NB4 (cell line): ENCODE results near the gene KRTCAP3.

Source experiments
- DNase-seq: peaks from one replicate; pipeline ENCODE4 v3.0.0; 2010; ENCODE audit warnings: low read depth
- H3K4me3 ChIP-seq: one replicate; pipeline ENCODE4 v1.5.1; 2011; ENCODE audit warnings: mild to moderate bottlenecking, low read depth, low read length, moderate library complexity
- TF ChIP-seq, protein P1 (sequence below): IDR thresholded peaks from one replicate; pipeline ENCODE4 v1.5.1; 2012; ENCODE audit warnings: low read depth, low read length

KRTCAP3 gene

GRCh38 chr2:27493948-27494283, 51.7 kb downstream of the KRTCAP3 start:
- DNase-seq: no peak
- H3K4me3 ChIP-seq: no peak overlapping the region
- TF ChIP-seq, protein P1, sequence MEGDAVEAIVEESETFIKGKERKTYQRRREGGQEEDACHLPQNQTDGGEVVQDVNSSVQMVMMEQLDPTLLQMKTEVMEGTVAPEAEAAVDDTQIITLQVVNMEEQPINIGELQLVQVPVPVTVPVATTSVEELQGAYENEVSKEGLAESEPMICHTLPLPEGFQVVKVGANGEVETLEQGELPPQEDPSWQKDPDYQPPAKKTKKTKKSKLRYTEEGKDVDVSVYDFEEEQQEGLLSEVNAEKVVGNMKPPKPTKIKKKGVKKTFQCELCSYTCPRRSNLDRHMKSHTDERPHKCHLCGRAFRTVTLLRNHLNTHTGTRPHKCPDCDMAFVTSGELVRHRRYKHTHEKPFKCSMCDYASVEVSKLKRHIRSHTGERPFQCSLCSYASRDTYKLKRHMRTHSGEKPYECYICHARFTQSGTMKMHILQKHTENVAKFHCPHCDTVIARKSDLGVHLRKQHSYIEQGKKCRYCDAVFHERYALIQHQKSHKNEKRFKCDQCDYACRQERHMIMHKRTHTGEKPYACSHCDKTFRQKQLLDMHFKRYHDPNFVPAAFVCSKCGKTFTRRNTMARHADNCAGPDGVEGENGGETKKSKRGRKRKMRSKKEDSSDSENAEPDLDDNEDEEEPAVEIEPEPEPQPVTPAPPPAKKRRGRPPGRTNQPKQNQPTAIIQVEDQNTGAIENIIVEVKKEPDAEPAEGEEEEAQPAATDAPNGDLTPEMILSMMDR: no peak
